H1 (cell line): ENCODE data around the gene SLC3A2. TPM values are rescaled to one million over a fixed set of nuclear protein-coding genes. Genes with fewer than 3 reads are reported as not detected.

Experiments
- CTCF ChIA-PET: fragments of 300-600 bp; sonication (Branson Sonifier 250); formaldehyde crosslinking; loops from one replicate; lab custom pipeline; 2021; ENCODE audit not compliant: partially characterized antibody; lab: Charles Lee
- POLR2A ChIA-PET: fragments of 300-600 bp; sonication (Branson Sonifier 250); formaldehyde crosslinking; loops from one replicate; lab custom pipeline; 2021; ENCODE audit warnings: inconsistent platforms; ENCODE audit not compliant: partially characterized antibody; lab: Charles Lee
- DNase-seq, 2 experiments: peaks; one replicate each; pipeline versions ENCODE4 v3.0.0 to v3.0.0-alpha.2; 2010 to 2022; ENCODE audit warnings: low spot score in 2 of 2, low read depth in 1 of 2, mixed read lengths in 1 of 2
- FAIRE-seq: peaks from 2 replicates; lab custom pipeline; 2011; peaks lifted over from hg19 to GRCh38; lab: Jason Lieb, UNC
- H2AFZ ChIP-seq: 2 replicates; pipeline ENCODE4 v1.8.1; 2012; ENCODE audit warnings: low read length, inconsistent platforms
- H2AK5ac ChIP-seq: 2 replicates; pipeline ENCODE4 v1.6.1; 2013; ENCODE audit warnings: low read depth, low read length
- H2BK120ac ChIP-seq: replicated peaks from 2 replicates; pipeline ENCODE3; 2013; ENCODE audit warnings: low read depth, low read length, inconsistent platforms
- H2BK12ac ChIP-seq: 2 replicates; pipeline ENCODE4 v1.6.1; 2013; ENCODE audit warnings: low read depth, low read length
- H2BK15ac ChIP-seq: 2 replicates; pipeline ENCODE4 v1.6.1; 2013; ENCODE audit warnings: low read length
- H2BK20ac ChIP-seq: 2 replicates; pipeline ENCODE4 v1.6.1; 2013; ENCODE audit warnings: low read length
- H2BK5ac ChIP-seq: 2 replicates; pipeline ENCODE4 v1.6.1; 2013; ENCODE audit warnings: low read depth, low read length
- H3K14ac ChIP-seq: 2 replicates; pipeline ENCODE4 v1.6.1; 2013; ENCODE audit warnings: inconsistent platforms; ENCODE audit not compliant: insufficient read length
- H3K18ac ChIP-seq: 2 replicates; pipeline ENCODE4 v1.6.1; 2013; ENCODE audit warnings: low read length; ENCODE audit errors: extremely low read depth
- H3K23ac ChIP-seq: 2 replicates; pipeline ENCODE4 v1.6.1; 2013; ENCODE audit warnings: inconsistent platforms; ENCODE audit not compliant: insufficient read length
- H3K23me2 ChIP-seq: 2 replicates; pipeline ENCODE4 v1.6.1; 2013; ENCODE audit warnings: low read depth, low read length
- H3K27ac ChIP-seq: 2 replicates; pipeline ENCODE4 v1.6.1; 2011; ENCODE audit warnings: low read depth, low read length, inconsistent platforms
- H3K27me3 ChIP-seq, 4 experiments: replicated peaks in 1 of 4; 1 replicate in 1 of 4; 2 replicates in 3 of 4; pipeline versions ENCODE4 v1.6.1 to v1.8.1; 2011 to 2013; ENCODE audit warnings: low read length in 3 of 4, mild to moderate bottlenecking in 3 of 4, inconsistent platforms in 2 of 4, mixed read lengths in 2 of 4, moderate library complexity in 1 of 4; ENCODE audit not compliant: control insufficient read depth in 3 of 4, insufficient read depth in 3 of 4; ENCODE audit errors: extremely low read depth in 1 of 4
- H3K36me3 ChIP-seq, 4 experiments: 2 replicates each; pipeline versions ENCODE4 v1.6.1 to v1.8.1; 2011 to 2013; ENCODE audit warnings: mild to moderate bottlenecking in 4 of 4, low read length in 3 of 4, moderate library complexity in 2 of 4, control low read depth in 1 of 4, inconsistent platforms in 1 of 4; ENCODE audit not compliant: insufficient read depth in 4 of 4, control insufficient read depth in 2 of 4
- H3K4ac ChIP-seq: replicated peaks from 2 replicates; pipeline ENCODE3; 2013; ENCODE audit warnings: low read length, low read depth, mixed read lengths, inconsistent platforms; ENCODE audit not compliant: insufficient read length
- H3K4me1 ChIP-seq, 4 experiments: replicated peaks in 1 of 4; 1 replicate in 1 of 4; 2 replicates in 3 of 4; pipeline versions ENCODE4 v1.6.1 to v1.8.1; 2011 to 2013; ENCODE audit warnings: low read length in 3 of 4, inconsistent platforms in 2 of 4, mixed read lengths in 1 of 4; ENCODE audit not compliant: insufficient read depth in 4 of 4, control insufficient read depth in 3 of 4
- H3K4me2 ChIP-seq, 2 experiments: 2 replicates each; pipeline versions ENCODE4 v1.6.1 to v1.8.1; 2011 to 2013; ENCODE audit warnings: low read depth in 2 of 2, low read length in 2 of 2, control low read depth in 1 of 2, inconsistent platforms in 1 of 2, mild to moderate bottlenecking in 1 of 2; ENCODE audit not compliant: insufficient read depth in 1 of 2
- H3K4me3 ChIP-seq, 4 experiments: fragments of 200-600, 300-600 bp in 1 of 4; sonication (generic), shearing (Covaris generic), sonication (Bioruptor Twin) in 1 of 4; 2 replicates each; pipeline versions ENCODE4 v1.5.1 to v1.8.1; 2011 to 2016; ENCODE audit warnings: low read length in 4 of 4, low read depth in 3 of 4, control low read depth in 2 of 4, inconsistent platforms in 2 of 4, mild to moderate bottlenecking in 2 of 4, mixed read lengths in 1 of 4, moderate library complexity in 1 of 4; ENCODE audit not compliant: insufficient read depth in 2 of 4; ENCODE audit errors: extremely low read depth in 1 of 4
- H3K56ac ChIP-seq: replicated peaks from 2 replicates; pipeline ENCODE3; 2013; ENCODE audit warnings: low read depth, mild to moderate bottlenecking, mixed read lengths, low read length, inconsistent platforms; ENCODE audit not compliant: insufficient read length
- H3K79me1 ChIP-seq: 2 replicates; pipeline ENCODE4 v1.6.1; 2013; ENCODE audit warnings: low read depth, low read length, control low read depth
- H3K79me2 ChIP-seq, 2 experiments: 2 replicates each; pipeline versions ENCODE4 v1.6.1 to v1.8.1; 2012 to 2013; ENCODE audit warnings: low read length in 2 of 2, mild to moderate bottlenecking in 2 of 2, inconsistent platforms in 1 of 2; ENCODE audit not compliant: insufficient read depth in 2 of 2, control insufficient read depth in 1 of 2
- H3K9ac ChIP-seq, 4 experiments: replicated peaks in 1 of 4; 1 replicate in 1 of 4; 2 replicates in 3 of 4; pipeline versions ENCODE4 v1.6.1 to v1.8.1; 2011 to 2013; ENCODE audit warnings: low read depth in 3 of 4, low read length in 3 of 4, control low read depth in 2 of 4, mild to moderate bottlenecking in 2 of 4, moderate library complexity in 2 of 4, inconsistent platforms in 1 of 4; ENCODE audit errors: extremely low read depth in 1 of 4
- H3K9me3 ChIP-seq, 2 experiments: 2 replicates each; pipeline versions ENCODE4 v1.6.1 to v1.8.1; 2012 to 2013; ENCODE audit warnings: mild to moderate bottlenecking in 2 of 2, moderate library complexity in 2 of 2, control low read depth in 1 of 2, inconsistent platforms in 1 of 2, low read depth in 1 of 2, low read length in 1 of 2, mixed read lengths in 1 of 2; ENCODE audit not compliant: insufficient read depth in 2 of 2
- H4K20me1 ChIP-seq, 2 experiments: replicated peaks in 1 of 2; 2 replicates each; pipeline versions ENCODE3 to v1.8.1; 2011 to 2013; ENCODE audit warnings: inconsistent platforms in 2 of 2, low read length in 2 of 2, mild to moderate bottlenecking in 1 of 2; ENCODE audit not compliant: insufficient read depth in 2 of 2, control insufficient read depth in 1 of 2
- H4K5ac ChIP-seq: 2 replicates; pipeline ENCODE4 v1.6.1; 2013; ENCODE audit warnings: low read length, low read depth, mixed read lengths, inconsistent platforms; ENCODE audit not compliant: insufficient read length
- H4K8ac ChIP-seq: 2 replicates; pipeline ENCODE4 v1.8.0; 2013; ENCODE audit warnings: mild to moderate bottlenecking, moderate library complexity, low read length, inconsistent platforms; ENCODE audit not compliant: insufficient read depth; ENCODE audit errors: extremely low read depth
- H4K91ac ChIP-seq: replicated peaks from 2 replicates; pipeline ENCODE3; 2013; ENCODE audit warnings: low read length, mixed read lengths, inconsistent platforms; ENCODE audit not compliant: insufficient read length
- JUN ChIP-seq: IDR thresholded peaks from 2 replicates; pipeline ENCODE4 v1.6.1; 2011; ENCODE audit warnings: low read depth, mild to moderate bottlenecking, improper control_type of control experiment, low read length
- SRF ChIP-seq: IDR thresholded peaks from 2 replicates; pipeline ENCODE4 v1.6.1; 2011; ENCODE audit warnings: mild to moderate bottlenecking, low read depth, low read length, moderate library complexity
- WGBS, 2 experiments: shearing (Covaris generic) in 1 of 2; methylation state at CpG; one replicate each; pipeline versions ENCODE4 v1.1.6 to v1.1.7; 2013 to 2015; ENCODE audit warnings: low lambda C conversion rate in 2 of 2, mixed read lengths in 2 of 2, inconsistent platforms in 1 of 2, low coverage in 1 of 2, missing lambda C conversion rate in 1 of 2; ENCODE audit not compliant: insufficient replicate concordance in 2 of 2, insufficient coverage in 1 of 2, insufficient read length in 1 of 2; ENCODE audit errors: extremely low coverage in 1 of 2, missing lambda C conversion rate in 1 of 2; 5-methylcytosine and 5-hydroxymethylcytosine counted together
- polyA plus RNA-seq, 7 experiments: library from polyadenylated mRNA; depleted of rRNA in 3 of 7; stranded (reverse) in 5 of 7; unstranded in 2 of 7; fragments of >200 nt in 5 of 7; fragments of 200-250 nt in 2 of 7; gene quantifications; 1 replicate in 5 of 7; 2 replicates in 1 of 7; 4 replicates in 1 of 7; pipeline versions ENCODE4 v1.2.1 to v1.2.3, GENCODE V29; 2011 to 2013; ENCODE audit warnings: missing spikeins in 2 of 7, mixed read lengths in 2 of 7
- total RNA-seq: library from RNA; stranded (reverse); fragmentation: NEBNext Ultra II Directional; extraction: Animal tissue kit (Norgen Biotek cat#: 25700); gene quantifications from 2 replicates; pipeline ENCODE4 v1.2.1, GENCODE V29; 2021

SLC3A2 gene
- total and polyA plus RNA-seq, 2 of the 8 experiments (the other 6 are each of a cell fraction or from before 2014, with no cell fraction given) = 410 to 435 TPM

DNA sequence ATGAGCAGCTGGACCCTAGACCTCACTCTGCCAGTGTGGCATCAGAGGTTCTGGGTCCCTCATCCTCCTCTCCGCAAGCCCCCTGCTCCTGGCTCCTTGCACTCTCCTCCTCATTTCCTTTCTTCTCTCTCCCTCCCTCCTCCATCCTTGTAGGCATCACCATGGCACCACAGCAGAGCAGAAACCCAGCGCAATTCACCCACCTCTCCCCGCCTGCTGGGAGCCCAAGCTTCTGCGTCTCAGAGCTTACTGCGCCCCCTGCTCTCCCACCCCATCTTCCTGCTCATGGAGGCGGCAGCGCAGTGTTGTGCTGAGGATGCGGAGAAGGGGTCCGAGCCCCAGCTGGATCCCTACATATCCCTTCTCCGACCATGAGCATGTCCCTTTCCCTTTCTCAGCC is 38.8 kb downstream of the SLC3A2 start:
- no peaks in the 10 kb centered on the region for H3K9me3 ChIP-seq
- H3K9ac ChIP-seq = no peak overlapping the region
- H3K14ac ChIP-seq = no peak overlapping the region
- H2BK20ac ChIP-seq = no peak overlapping the region
- no peak overlapping the region for H3K18ac ChIP-seq
- POLR2A ChIA-PET = interaction anchor here (1.3 to 57.8 kb wide), 5 partner anchors 8 to 79 kb away, joined by 6 to 1185 read pairs (median 19); partner anchors contain the start of gene SLC3A2
- peaks cover 0 to 18% (median 10%) of the 10 kb centered on the region in 4 experiments; a peak in 6 of 7 replicates for H3K4me1 ChIP-seq
- no peak overlapping the region; the same call in 1 of the 2 replicates for H4K8ac ChIP-seq
- no peak overlapping the region for H3K23ac ChIP-seq
- no peak overlapping the region for H4K5ac ChIP-seq
- H3K4me3 ChIP-seq = no peak overlapping the region
- peaks cover 0 to 17% (median 15%) of the 10 kb centered on the region in 4 experiments; a peak in 6 of 7 replicates for H3K27me3 ChIP-seq
- TF ChIP-seq JUN (no peak), SRF (no peak)
- TF ChIP-seq, all 59 proteins: peak for 0
- Histone ChIP-seq H2AK5ac (no peak overlapping the region), H2BK5ac (0 out of 2 replicates have a peak overlapping the region, but pooled peaks have one; percentile 5), H2BK120ac (no peak overlapping the region), H4K91ac (no peak overlapping the region), H3K79me2 (no peaks in the 10 kb centered on the region), H3K36me3 (no peaks in the 10 kb centered on the region), H3K4ac (no peak overlapping the region), H4K20me1 (no peaks in the 10 kb centered on the region), H3K79me1 (no peaks in the 10 kb centered on the region), H3K23me2 (no peaks in the 10 kb centered on the region; the same call in 1 of the 2 replicates), H3K4me2 (no peak overlapping the region), H2BK12ac (no peak overlapping the region; the same call in 1 of the 2 replicates), H3K27ac (no peak overlapping the region), H3K56ac (no peak overlapping the region), H2BK15ac (0 out of 2 replicates have a peak overlapping the region, but pooled peaks have one; percentile 61), H2AFZ (no peak overlapping the region)
- 86% methylated on average over 10 of the region's 10 CpGs; no CpG with 5 or more reads in 1 of the 2 experiments for WGBS, 2 experiments
- DNase-seq (no peak), FAIRE-seq (no peak)
- CTCF ChIA-PET = interaction anchor here (1.0 to 16.5 kb wide), 5 partner anchors 13 to 101 kb away, joined by 3 to 232 read pairs (median 68); partner anchors contain the start of gene SLC22A8
